Measurements from ENCODE around the gene AUTS2.

AUTS2 gene

GRCh38 chr7:70098905-70099672 is 500.8 kb downstream of the AUTS2 start:
- no peaks in the 10 kb centered on the region for H3K36me3 ChIP-seq (ENCODE audit: control insufficient read depth in 1 of 2, insufficient read depth in 2 of 2, low read length in 2 of 2)
- H3K27ac ChIP-seq (ENCODE audit: low read depth, low read length): no peak overlapping the region
- peaks cover 5 to 6% of the 10 kb centered on the region in 2 donors for H3K4me1 ChIP-seq (ENCODE audit: control insufficient read depth in 1 of 2, insufficient read depth in 2 of 2, low read length in 2 of 2)
- H3K9me3 ChIP-seq (ENCODE audit: control insufficient read depth in 1 of 2, low read length in 2 of 2): no peaks in the 10 kb centered on the region
- H3K4me3 ChIP-seq (ENCODE audit: low read depth in 1 of 2, low read length in 2 of 2): no peak overlapping the region
- H3K27me3 ChIP-seq (ENCODE audit: control insufficient read depth in 1 of 2, insufficient read depth in 2 of 2, low read length in 2 of 2): no peaks in the 10 kb centered on the region
- H3K9ac ChIP-seq (ENCODE audit: low read depth in 1 of 2, low read length in 2 of 2): no peak overlapping the region

GRCh38 chr7:70104243-70104642 is 506.0 kb downstream of the AUTS2 start:
- H3K27me3 ChIP-seq (ENCODE audit: control insufficient read depth in 1 of 2, insufficient read depth in 2 of 2, low read length in 2 of 2): no peaks in the 10 kb centered on the region
- no peaks in the 10 kb centered on the region for H3K9me3 ChIP-seq (ENCODE audit: control insufficient read depth in 1 of 2, low read length in 2 of 2)
- no peak overlapping the region for H3K9ac ChIP-seq (ENCODE audit: low read depth in 1 of 2, low read length in 2 of 2)
- H3K27ac ChIP-seq (ENCODE audit: low read depth, low read length): no peak overlapping the region
- H3K36me3 ChIP-seq (ENCODE audit: control insufficient read depth in 1 of 2, insufficient read depth in 2 of 2, low read length in 2 of 2): no peaks in the 10 kb centered on the region
- no peaks in the 10 kb centered on the region for H3K4me1 ChIP-seq (ENCODE audit: control insufficient read depth in 1 of 2, insufficient read depth in 2 of 2, low read length in 2 of 2)
- H3K4me3 ChIP-seq (ENCODE audit: low read depth in 1 of 2, low read length in 2 of 2): no peak overlapping the region

DNA sequence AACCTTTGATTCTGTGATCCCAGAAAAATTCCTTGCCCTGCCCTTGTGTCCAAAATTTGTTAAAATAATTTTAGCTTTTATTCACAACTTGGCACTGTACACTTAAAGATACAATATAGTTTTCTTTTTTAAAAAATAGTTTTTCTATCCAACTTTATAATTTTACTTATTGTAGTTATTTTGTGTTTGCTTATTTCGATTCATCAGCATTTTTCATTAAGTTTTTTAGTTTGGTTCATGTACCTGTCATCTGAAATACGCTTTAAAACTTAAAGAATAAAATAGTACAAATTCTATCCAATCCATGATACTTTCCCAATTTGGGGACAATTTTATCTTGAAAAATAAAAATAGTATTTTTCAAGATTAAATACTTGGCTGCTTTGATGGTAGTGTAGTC is 514.8 kb downstream of the AUTS2 start:
- no peaks in the 10 kb centered on the region for H3K4me1 ChIP-seq (ENCODE audit: control insufficient read depth in 1 of 2, insufficient read depth in 2 of 2, low read length in 2 of 2)
- H3K4me3 ChIP-seq (ENCODE audit: low read depth in 1 of 2, low read length in 2 of 2): no peak overlapping the region
- no peaks in the 10 kb centered on the region for H3K9me3 ChIP-seq (ENCODE audit: control insufficient read depth in 1 of 2, low read length in 2 of 2)
- no peak overlapping the region for H3K9ac ChIP-seq (ENCODE audit: low read depth in 1 of 2, low read length in 2 of 2)
- H3K36me3 ChIP-seq (ENCODE audit: control insufficient read depth in 1 of 2, insufficient read depth in 2 of 2, low read length in 2 of 2): no peaks in the 10 kb centered on the region
- H3K27ac ChIP-seq (ENCODE audit: low read depth, low read length): no peak overlapping the region
- H3K27me3 ChIP-seq (ENCODE audit: control insufficient read depth in 1 of 2, insufficient read depth in 2 of 2, low read length in 2 of 2): no peaks in the 10 kb centered on the region

DNA sequence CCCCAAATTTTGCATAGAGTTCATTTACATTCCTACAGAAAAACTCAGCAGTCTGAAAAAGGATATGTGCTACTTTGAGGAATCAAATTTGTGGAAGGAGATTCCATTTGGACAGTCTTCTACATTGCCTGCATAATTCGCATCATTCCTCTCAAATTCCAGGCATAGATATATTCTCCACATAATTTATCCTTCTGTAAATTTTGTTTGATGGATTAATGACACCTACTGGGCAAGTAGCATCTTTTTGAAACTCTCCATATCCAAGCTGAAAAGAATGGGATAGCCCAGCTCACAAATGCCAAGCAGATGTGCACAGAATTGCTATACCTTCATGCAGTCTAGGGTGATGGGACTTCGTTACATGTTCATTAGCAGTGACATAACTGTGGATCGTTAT is 515.3 kb downstream of the AUTS2 start:
- Histone ChIP-seq H3K27ac (ENCODE audit: low read depth, low read length) (no peak overlapping the region), H3K9ac (ENCODE audit: low read depth in 1 of 2, low read length in 2 of 2) (no peak overlapping the region), H3K9me3 (ENCODE audit: control insufficient read depth in 1 of 2, low read length in 2 of 2) (no peaks in the 10 kb centered on the region), H3K4me3 (ENCODE audit: low read depth in 1 of 2, low read length in 2 of 2) (no peak overlapping the region), H3K36me3 (ENCODE audit: control insufficient read depth in 1 of 2, insufficient read depth in 2 of 2, low read length in 2 of 2) (no peaks in the 10 kb centered on the region), H3K27me3 (ENCODE audit: control insufficient read depth in 1 of 2, insufficient read depth in 2 of 2, low read length in 2 of 2) (no peaks in the 10 kb centered on the region), H3K4me1 (ENCODE audit: control insufficient read depth in 1 of 2, insufficient read depth in 2 of 2, low read length in 2 of 2) (no peaks in the 10 kb centered on the region)

DNA sequence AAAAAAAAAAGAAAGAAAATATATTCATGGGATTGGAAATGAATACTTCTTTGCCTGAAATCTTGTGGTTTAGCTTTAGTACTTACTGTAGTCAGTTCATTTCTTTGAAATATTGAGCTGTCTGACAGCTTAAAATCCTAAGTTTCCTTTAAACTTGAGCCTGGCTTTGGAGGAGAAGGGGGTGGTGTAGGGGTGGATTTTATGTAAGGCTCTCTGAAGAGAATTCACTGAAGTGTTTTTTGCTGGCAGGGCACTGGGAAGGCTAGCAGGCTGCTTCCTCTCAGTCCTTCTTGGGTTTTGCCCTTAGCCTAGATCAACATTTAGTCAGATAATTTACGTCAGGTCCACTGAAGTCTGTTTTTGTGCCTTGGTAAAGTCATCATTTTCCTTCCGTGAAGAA is 516.5 kb downstream of the AUTS2 start:
- H3K36me3 ChIP-seq (ENCODE audit: control insufficient read depth in 1 of 2, insufficient read depth in 2 of 2, low read length in 2 of 2): no peaks in the 10 kb centered on the region
- no peaks in the 10 kb centered on the region for H3K4me1 ChIP-seq (ENCODE audit: control insufficient read depth in 1 of 2, insufficient read depth in 2 of 2, low read length in 2 of 2)
- H3K27ac ChIP-seq (ENCODE audit: low read depth, low read length): no peak overlapping the region
- H3K27me3 ChIP-seq (ENCODE audit: control insufficient read depth in 1 of 2, insufficient read depth in 2 of 2, low read length in 2 of 2): no peaks in the 10 kb centered on the region
- no peak overlapping the region for H3K9ac ChIP-seq (ENCODE audit: low read depth in 1 of 2, low read length in 2 of 2)
- H3K4me3 ChIP-seq (ENCODE audit: low read depth in 1 of 2, low read length in 2 of 2): no peak overlapping the region
- no peaks in the 10 kb centered on the region for H3K9me3 ChIP-seq (ENCODE audit: control insufficient read depth in 1 of 2, low read length in 2 of 2)

- Histone ChIP-seq H3K36me3 (ENCODE audit: control insufficient read depth in 1 of 2, insufficient read depth in 2 of 2, low read length in 2 of 2) (no peaks in the 10 kb centered on the region), H3K27me3 (ENCODE audit: control insufficient read depth in 1 of 2, insufficient read depth in 2 of 2, low read length in 2 of 2) (no peaks in the 10 kb centered on the region), H3K4me1 (ENCODE audit: control insufficient read depth in 1 of 2, insufficient read depth in 2 of 2, low read length in 2 of 2) (no peaks in the 10 kb centered on the region), H3K9me3 (ENCODE audit: control insufficient read depth in 1 of 2, low read length in 2 of 2) (no peaks in the 10 kb centered on the region), H3K4me3 (ENCODE audit: low read depth in 1 of 2, low read length in 2 of 2) (no peak overlapping the region), H3K27ac (ENCODE audit: low read depth, low read length) (no peak overlapping the region), H3K9ac (ENCODE audit: low read depth in 1 of 2, low read length in 2 of 2) (no peak overlapping the region)
Measured at GRCh38 chr7:70116244-70116643, 518.0 kb downstream of the AUTS2 start.

DNA sequence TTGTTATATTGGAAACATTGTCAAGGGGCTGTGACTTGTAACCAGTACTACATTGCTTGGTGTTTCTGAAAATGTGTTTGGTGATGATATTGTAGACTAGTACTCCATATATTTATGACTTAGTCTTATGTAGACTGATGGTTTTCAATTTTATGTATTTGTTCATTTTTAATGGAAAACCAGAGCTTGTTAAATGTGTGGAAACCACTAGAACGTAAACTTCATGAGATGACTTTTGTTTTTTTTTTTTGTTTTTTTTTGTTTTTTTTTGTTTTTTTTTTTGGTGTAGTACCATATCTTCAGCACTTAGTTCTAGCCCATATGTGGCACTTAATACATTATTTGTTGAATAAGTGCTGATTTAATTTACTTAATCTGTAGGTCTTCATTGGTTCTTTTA is 518.6 kb downstream of the AUTS2 start:
- Histone ChIP-seq H3K9me3 (ENCODE audit: control insufficient read depth in 1 of 2, low read length in 2 of 2) (no peaks in the 10 kb centered on the region), H3K27ac (ENCODE audit: low read depth, low read length) (no peak overlapping the region), H3K9ac (ENCODE audit: low read depth in 1 of 2, low read length in 2 of 2) (no peak overlapping the region), H3K4me1 (ENCODE audit: control insufficient read depth in 1 of 2, insufficient read depth in 2 of 2, low read length in 2 of 2) (no peaks in the 10 kb centered on the region), H3K4me3 (ENCODE audit: low read depth in 1 of 2, low read length in 2 of 2) (no peak overlapping the region), H3K36me3 (ENCODE audit: control insufficient read depth in 1 of 2, insufficient read depth in 2 of 2, low read length in 2 of 2) (no peaks in the 10 kb centered on the region), H3K27me3 (ENCODE audit: control insufficient read depth in 1 of 2, insufficient read depth in 2 of 2, low read length in 2 of 2) (no peaks in the 10 kb centered on the region)

GRCh38 chr7:70120851-70121250 is 522.6 kb downstream of the AUTS2 start:
- no peak overlapping the region for H3K27ac ChIP-seq (ENCODE audit: low read depth, low read length)
- no peaks in the 10 kb centered on the region for H3K9me3 ChIP-seq (ENCODE audit: control insufficient read depth in 1 of 2, low read length in 2 of 2)
- no peaks in the 10 kb centered on the region for H3K27me3 ChIP-seq (ENCODE audit: control insufficient read depth in 1 of 2, insufficient read depth in 2 of 2, low read length in 2 of 2)

DNA sequence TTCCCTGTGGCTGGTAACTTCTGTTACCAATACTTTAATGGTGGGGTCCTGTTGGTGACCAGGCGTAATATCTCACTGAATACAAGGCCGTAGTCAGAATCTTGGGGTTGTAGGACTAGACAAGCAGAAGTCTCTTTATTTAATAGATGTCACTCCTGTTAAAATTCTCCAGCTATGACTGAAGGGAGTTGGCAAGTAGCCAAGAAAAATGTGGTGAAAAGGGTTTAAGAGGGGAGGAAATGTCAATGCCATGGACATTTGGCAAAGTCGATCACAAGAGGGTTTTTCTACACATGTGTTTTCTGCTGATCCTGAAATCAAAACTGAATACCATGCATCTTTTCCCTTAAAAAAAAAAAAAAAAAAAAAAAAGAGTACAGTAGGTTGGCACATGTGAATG is 533.5 kb downstream of the AUTS2 start:
- H3K9ac ChIP-seq (ENCODE audit: low read depth in 1 of 2, low read length in 2 of 2): no peak overlapping the region
- H3K27ac ChIP-seq (ENCODE audit: low read depth, low read length): no peak overlapping the region

More at GRCh38 chr7:70120851-70121250, 522.6 kb downstream of the AUTS2 start:
- no peaks in the 10 kb centered on the region for H3K4me1 ChIP-seq (ENCODE audit: control insufficient read depth in 1 of 2, insufficient read depth in 2 of 2, low read length in 2 of 2)
- no peak overlapping the region for H3K9ac ChIP-seq (ENCODE audit: low read depth in 1 of 2, low read length in 2 of 2)
- H3K36me3 ChIP-seq (ENCODE audit: control insufficient read depth in 1 of 2, insufficient read depth in 2 of 2, low read length in 2 of 2): no peaks in the 10 kb centered on the region
- no peak overlapping the region for H3K4me3 ChIP-seq (ENCODE audit: low read depth in 1 of 2, low read length in 2 of 2)

GRCh38 chr7:70132226-70132851 is 534.1 kb downstream of the AUTS2 start:
- Histone ChIP-seq H3K27me3 (ENCODE audit: control insufficient read depth in 1 of 2, insufficient read depth in 2 of 2, low read length in 2 of 2) (no peaks in the 10 kb centered on the region), H3K4me3 (ENCODE audit: low read depth in 1 of 2, low read length in 2 of 2) (no peak overlapping the region), H3K4me1 (ENCODE audit: control insufficient read depth in 1 of 2, insufficient read depth in 2 of 2, low read length in 2 of 2) (no peaks in the 10 kb centered on the region), H3K9me3 (ENCODE audit: control insufficient read depth in 1 of 2, low read length in 2 of 2) (no peaks in the 10 kb centered on the region), H3K9ac (ENCODE audit: low read depth in 1 of 2, low read length in 2 of 2) (no peak overlapping the region), H3K36me3 (ENCODE audit: control insufficient read depth in 1 of 2, insufficient read depth in 2 of 2, low read length in 2 of 2) (no peaks in the 10 kb centered on the region), H3K27ac (ENCODE audit: low read depth, low read length) (no peak overlapping the region)

More for the DNA sequence above, 533.5 kb downstream of the AUTS2 start:
- H3K9me3 ChIP-seq (ENCODE audit: control insufficient read depth in 1 of 2, low read length in 2 of 2): no peaks in the 10 kb centered on the region
- no peak overlapping the region for H3K4me3 ChIP-seq (ENCODE audit: low read depth in 1 of 2, low read length in 2 of 2)
- no peaks in the 10 kb centered on the region for H3K36me3 ChIP-seq (ENCODE audit: control insufficient read depth in 1 of 2, insufficient read depth in 2 of 2, low read length in 2 of 2)
- H3K27me3 ChIP-seq (ENCODE audit: control insufficient read depth in 1 of 2, insufficient read depth in 2 of 2, low read length in 2 of 2): no peaks in the 10 kb centered on the region
- H3K4me1 ChIP-seq (ENCODE audit: control insufficient read depth in 1 of 2, insufficient read depth in 2 of 2, low read length in 2 of 2): no peaks in the 10 kb centered on the region
